Measurements from ENCODE around the gene RBM27. TPM values are rescaled to one million over a fixed set of nuclear protein-coding genes. Genes with fewer than 3 reads are reported as not detected.
"Not testable (repeated sequence)": the region's sequence is repeated elsewhere in the genome, so short reads cannot be mapped to it uniquely, and the experiment has no call there.

Gene RBM27
- total RNA-seq, 1 experiment from 2014 or later, result 22.5 TPM

DNA sequence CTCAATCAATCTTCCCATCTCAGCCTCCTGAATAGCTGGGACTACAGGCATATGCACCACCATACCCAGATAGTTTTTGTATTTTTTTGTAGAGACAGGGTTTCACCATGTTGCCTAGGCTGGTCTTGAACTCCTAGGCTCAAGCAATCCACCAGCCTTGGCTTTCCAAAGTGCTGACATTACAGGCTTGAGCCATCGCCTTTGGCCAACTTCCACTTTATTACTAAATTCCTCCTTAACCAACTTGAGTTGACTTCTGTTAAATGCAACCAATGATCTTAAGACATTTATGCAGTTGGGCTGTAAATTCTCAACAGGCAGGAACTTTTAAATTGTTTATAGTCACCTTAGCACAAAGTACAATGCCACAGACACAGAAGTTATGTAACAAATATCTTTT lies 23.7 kb upstream of the RBM27 start:
- POLR2A ChIA-PET, result no interaction called here

GRCh38 chr5:146183403-146183802 lies 20.0 kb upstream of the RBM27 start:
- peak overlapping the region; percentile 81 for H3K27ac ChIP-seq (ENCODE audit: low read length)
- in situ Hi-C loops (cut with HindIII; ENCODE audit: low pct_unique_long_range_greater_than_20kb, low sequenced_read_pairs); ATAC-seq; H3K27me3 ChIP-seq (ENCODE audit: control insufficient read depth, insufficient read depth, low read length); H3K4me1 ChIP-seq (ENCODE audit: control insufficient read depth, insufficient read depth, low read length); DNase-seq (ENCODE audit: low read depth, low spot score); intact Hi-C loops (cut with micrococcal nuclease; ENCODE audit: unreplicated experiment); H3K9me3 ChIP-seq (ENCODE audit: control insufficient read depth, insufficient read depth, low read depth, low read length); BruUV-seq (replicated peaks); H3K36me3 ChIP-seq (ENCODE audit: control insufficient read depth, insufficient read depth, low read length): not testable (repeated sequence)
- peak overlapping the region; percentile 77 to 83 for H3K4me3 ChIP-seq (ENCODE audit: low read depth in 2 of 2, low read length in 2 of 2)
- ChIA-PET POLR2A (interaction anchor here (0.7 kb wide), 1 partner anchor 15 kb away, joined by 3 read pairs; no protein-coding TSS in a partner anchor), CTCF (interaction anchor here (1.1 kb wide), 1 partner anchor 20 kb away, joined by 3 read pairs; the partner anchor contains the start of gene RBM27)

More for the DNA sequence above, 23.7 kb upstream of the RBM27 start:
- ATAC-seq, result no peak
- no peak for DNase-seq (ENCODE audit: low read depth, low spot score)
- H3K27me3 ChIP-seq (ENCODE audit: control insufficient read depth, insufficient read depth, low read length), result no peaks in the 10 kb centered on the region
- no peak overlapping the region for H3K4me3 ChIP-seq (ENCODE audit: low read depth in 2 of 2, low read length in 2 of 2)
- no TSS peak for BruUV-seq (replicated peaks)
- H3K36me3 ChIP-seq (ENCODE audit: control insufficient read depth, insufficient read depth, low read length), result peaks cover 6% of the 10 kb centered on the region
- H3K4me1 ChIP-seq (ENCODE audit: control insufficient read depth, insufficient read depth, low read length), result no peaks in the 10 kb centered on the region; the same call in 1 of the 2 replicates
- no peak for TF ChIP-seq REST (IDR thresholded peaks at IDR 0.05; ENCODE audit: insufficient read depth in 1 of 2, low read depth in 2 of 2, low read length in 1 of 2)
- TF ChIP-seq, protein P1, sequence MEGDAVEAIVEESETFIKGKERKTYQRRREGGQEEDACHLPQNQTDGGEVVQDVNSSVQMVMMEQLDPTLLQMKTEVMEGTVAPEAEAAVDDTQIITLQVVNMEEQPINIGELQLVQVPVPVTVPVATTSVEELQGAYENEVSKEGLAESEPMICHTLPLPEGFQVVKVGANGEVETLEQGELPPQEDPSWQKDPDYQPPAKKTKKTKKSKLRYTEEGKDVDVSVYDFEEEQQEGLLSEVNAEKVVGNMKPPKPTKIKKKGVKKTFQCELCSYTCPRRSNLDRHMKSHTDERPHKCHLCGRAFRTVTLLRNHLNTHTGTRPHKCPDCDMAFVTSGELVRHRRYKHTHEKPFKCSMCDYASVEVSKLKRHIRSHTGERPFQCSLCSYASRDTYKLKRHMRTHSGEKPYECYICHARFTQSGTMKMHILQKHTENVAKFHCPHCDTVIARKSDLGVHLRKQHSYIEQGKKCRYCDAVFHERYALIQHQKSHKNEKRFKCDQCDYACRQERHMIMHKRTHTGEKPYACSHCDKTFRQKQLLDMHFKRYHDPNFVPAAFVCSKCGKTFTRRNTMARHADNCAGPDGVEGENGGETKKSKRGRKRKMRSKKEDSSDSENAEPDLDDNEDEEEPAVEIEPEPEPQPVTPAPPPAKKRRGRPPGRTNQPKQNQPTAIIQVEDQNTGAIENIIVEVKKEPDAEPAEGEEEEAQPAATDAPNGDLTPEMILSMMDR (IDR thresholded peaks at IDR 0.05), result no peak
- TF ChIP-seq POLR2AphosphoS5 (IDR thresholded peaks at IDR 0.05; ENCODE audit: low read depth, low read length), result no peak
- no peak for TF ChIP-seq TCF7L2 (IDR thresholded peaks at IDR 0.05; ENCODE audit: low read depth, low read length)
- no peak for TF ChIP-seq SIN3A (IDR thresholded peaks at IDR 0.05; ENCODE audit: borderline replicate concordance, insufficient read depth, low read depth, low read length)
- H3K9me3 ChIP-seq (ENCODE audit: control insufficient read depth, insufficient read depth, low read depth, low read length), result no peaks in the 10 kb centered on the region
- in situ Hi-C loops (cut with HindIII; ENCODE audit: low pct_unique_long_range_greater_than_20kb, low sequenced_read_pairs), result no loop called here
- CTCF ChIA-PET, result no interaction called here
- H3K27ac ChIP-seq (ENCODE audit: low read length), result no peak overlapping the region
- intact Hi-C loops (cut with micrococcal nuclease; ENCODE audit: unreplicated experiment), result no loop called here

- BruUV-seq (replicated peaks), result no TSS peak
- no peaks in the 10 kb centered on the region for H3K27me3 ChIP-seq (ENCODE audit: control insufficient read depth, insufficient read depth, low read length)
- CTCF ChIA-PET, result interaction anchor here (0.8 kb wide), 1 partner anchor 39 kb away, joined by 8 read pairs; no protein-coding TSS in a partner anchor
- H3K36me3 ChIP-seq (ENCODE audit: control insufficient read depth, insufficient read depth, low read length), result no peaks in the 10 kb centered on the region; the same call in 1 of the 2 replicates
- TF ChIP-seq TCF7L2 (IDR thresholded peaks at IDR 0.05; ENCODE audit: low read depth, low read length) (no peak), POLR2AphosphoS5 (IDR thresholded peaks at IDR 0.05; ENCODE audit: low read depth, low read length) (no peak), REST (IDR thresholded peaks at IDR 0.05; ENCODE audit: insufficient read depth in 1 of 2, low read depth in 2 of 2, low read length in 1 of 2) (no peak), SIN3A (IDR thresholded peaks at IDR 0.05; ENCODE audit: borderline replicate concordance, insufficient read depth, low read depth, low read length) (no peak)
- TF ChIP-seq, protein P1 (IDR thresholded peaks at IDR 0.05), result no peak
- no peak for DNase-seq (ENCODE audit: low read depth, low spot score)
- no peak overlapping the region for H3K4me3 ChIP-seq (ENCODE audit: low read depth in 2 of 2, low read length in 2 of 2)
- POLR2A ChIA-PET, result interaction anchor here (0.6 kb wide), 2 partner anchors 16 to 434 kb away, joined by 10 to 11 read pairs; no protein-coding TSS in a partner anchor
- H3K4me1 ChIP-seq (ENCODE audit: control insufficient read depth, insufficient read depth, low read length), result no peaks in the 10 kb centered on the region; the same call in 1 of the 2 replicates
- in situ Hi-C loops (cut with HindIII; ENCODE audit: low pct_unique_long_range_greater_than_20kb, low sequenced_read_pairs), result no loop called here
- intact Hi-C loops (cut with micrococcal nuclease; ENCODE audit: unreplicated experiment), result no loop called here
- no peak overlapping the region for H3K27ac ChIP-seq (ENCODE audit: low read length)
- no peaks in the 10 kb centered on the region for H3K9me3 ChIP-seq (ENCODE audit: control insufficient read depth, insufficient read depth, low read depth, low read length)
- ATAC-seq, result no peak
Observed at GRCh38 chr5:146185161-146185560, 18.2 kb upstream of the RBM27 start.

Data from Panc1 (cell line).